ENCODE measurements around the gene GNB2. TPM values are rescaled to one million over a fixed set of nuclear protein-coding genes. Genes with fewer than 3 reads are reported as not detected.
A peak's percentile ranks its signal among the peaks of the same experiment; 100 is the strongest.
"Not testable (repeated sequence)": the region's sequence is repeated elsewhere in the genome, so short reads cannot be mapped to it uniquely, and the experiment has no call there.

Gene GNB2
- total RNA-seq, 1 experiment from 2014 or later: 70.6 TPM

DNA sequence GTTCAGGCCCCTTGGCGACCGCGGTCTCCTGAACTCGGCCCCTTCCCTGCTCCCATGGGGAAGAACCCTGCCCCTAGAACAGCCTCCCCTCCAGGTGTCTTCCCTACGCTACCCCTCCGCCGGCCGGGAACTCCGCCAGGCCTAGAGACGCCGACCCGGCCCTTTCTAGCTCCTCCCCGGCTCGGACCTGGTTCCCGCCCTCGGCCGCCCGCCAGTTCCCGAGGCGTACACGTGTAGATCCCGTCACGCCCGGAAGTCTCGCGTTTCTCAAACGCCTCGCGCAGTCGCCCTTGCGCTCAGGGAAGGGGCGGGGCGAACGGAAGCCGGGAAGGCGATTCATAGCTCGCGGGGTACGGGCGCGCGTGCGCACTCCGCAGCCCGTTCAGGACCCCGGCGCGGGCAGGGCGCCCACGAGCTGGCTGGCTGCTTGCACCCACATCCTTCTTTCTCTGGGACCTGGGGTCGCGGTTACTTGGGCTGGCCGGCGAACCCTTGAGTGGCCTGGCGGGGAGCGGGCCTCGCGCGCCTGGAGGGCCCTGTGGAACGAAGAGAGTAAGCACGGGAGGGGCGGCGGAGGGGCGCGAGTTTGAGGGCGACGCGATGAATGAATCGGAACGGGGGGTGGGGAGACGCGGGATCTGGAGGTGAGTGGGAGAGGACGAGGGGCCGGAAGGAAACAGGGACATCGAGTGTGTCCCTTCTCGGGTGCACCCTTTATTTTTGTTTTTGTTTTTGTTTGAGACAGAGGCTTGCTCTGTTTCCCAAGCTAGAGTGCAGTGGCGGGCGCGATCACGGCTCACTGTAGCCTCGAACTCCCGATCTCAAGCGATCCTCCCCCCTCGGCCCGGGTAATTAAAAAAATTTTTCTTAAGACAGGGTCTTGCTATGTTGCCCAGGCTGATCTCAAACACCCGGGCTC lies 32.5 kb downstream of the GNB2 start, which contains the start of gene POP7:
POP7 (plus strand) TSS at position 369 of the 919 bp plus-strand sequence. CDS start 710 bp downstream, outside the sequence.
- H3K27me3 ChIP-seq (replicated peaks): peaks cover 6% of the 10 kb centered on the region
- no peaks in the 10 kb centered on the region for H3K9me3 ChIP-seq (replicated peaks)
- peaks cover 19% of the 10 kb centered on the region for H3K36me3 ChIP-seq
- H3K4me3 ChIP-seq: peak within 1 kb of the TSS; percentile 87
- H3K4me1 ChIP-seq (replicated peaks): peaks cover 17% of the 10 kb centered on the region
- H3K27ac ChIP-seq: peak within 1 kb of the TSS; percentile 60
- DNase-seq (ENCODE audit: low read depth in 1 of 2, low spot score in 2 of 2): peak; percentile 97 to 99

DNA sequence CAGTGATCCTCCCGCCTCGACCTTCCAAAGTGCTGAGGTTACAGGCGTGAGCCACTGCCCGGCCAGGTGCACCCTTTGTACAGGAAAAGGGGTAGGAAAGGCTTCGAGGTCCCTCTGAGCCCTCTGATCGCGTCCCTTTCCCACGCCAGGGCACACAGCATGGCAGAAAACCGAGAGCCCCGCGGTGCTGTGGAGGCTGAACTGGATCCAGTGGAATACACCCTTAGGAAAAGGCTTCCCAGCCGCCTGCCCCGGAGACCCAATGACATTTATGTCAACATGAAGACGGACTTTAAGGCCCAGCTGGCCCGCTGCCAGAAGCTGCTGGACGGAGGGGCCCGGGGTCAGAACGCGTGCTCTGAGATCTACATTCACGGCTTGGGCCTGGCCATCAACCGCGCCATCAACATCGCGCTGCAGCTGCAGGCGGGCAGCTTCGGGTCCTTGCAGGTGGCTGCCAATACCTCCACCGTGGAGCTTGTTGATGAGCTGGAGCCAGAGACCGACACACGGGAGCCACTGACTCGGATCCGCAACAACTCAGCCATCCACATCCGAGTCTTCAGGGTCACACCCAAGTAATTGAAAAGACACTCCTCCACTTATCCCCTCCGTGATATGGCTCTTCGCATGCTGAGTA lies 33.3 kb downstream of the GNB2 start:
- Histone ChIP-seq H3K27me3 (replicated peaks) (peaks cover 6% of the 10 kb centered on the region), H3K4me3 (peak overlapping the region; percentile 87), H3K27ac (peak overlapping the region; percentile 60; the same call in 1 of the 2 replicates), H3K9me3 (replicated peaks) (no peaks in the 10 kb centered on the region), H3K36me3 (peaks cover 19% of the 10 kb centered on the region), H3K4me1 (replicated peaks) (peaks cover 17% of the 10 kb centered on the region)
- DNase-seq (ENCODE audit: low read depth in 1 of 2, low spot score in 2 of 2): peak in 1 of 2 experiments; percentile 41

DNA sequence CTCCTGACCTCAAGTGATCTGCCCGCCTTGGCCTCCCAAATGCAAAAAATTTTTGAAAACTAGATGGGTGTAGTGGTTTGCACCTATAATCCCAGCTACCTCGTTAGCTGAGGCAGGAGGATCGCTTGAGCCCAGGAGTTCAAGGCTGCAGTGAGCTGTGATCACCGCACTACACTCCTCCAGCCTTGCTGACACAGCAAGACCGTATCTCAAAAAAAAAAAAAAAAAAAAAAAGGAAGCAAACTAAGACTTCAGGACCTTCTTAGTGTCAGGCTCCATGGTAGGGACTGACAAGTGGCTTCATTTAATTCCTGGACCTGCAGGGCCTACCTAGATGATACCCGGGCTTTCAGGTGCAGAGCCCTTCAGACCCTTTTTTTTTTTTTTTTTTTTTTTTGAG lies 34.9 kb downstream of the GNB2 start:
- no peak for DNase-seq (ENCODE audit: low read depth in 1 of 2, low spot score in 2 of 2)
- H3K4me3 ChIP-seq: no peak overlapping the region

DNA sequence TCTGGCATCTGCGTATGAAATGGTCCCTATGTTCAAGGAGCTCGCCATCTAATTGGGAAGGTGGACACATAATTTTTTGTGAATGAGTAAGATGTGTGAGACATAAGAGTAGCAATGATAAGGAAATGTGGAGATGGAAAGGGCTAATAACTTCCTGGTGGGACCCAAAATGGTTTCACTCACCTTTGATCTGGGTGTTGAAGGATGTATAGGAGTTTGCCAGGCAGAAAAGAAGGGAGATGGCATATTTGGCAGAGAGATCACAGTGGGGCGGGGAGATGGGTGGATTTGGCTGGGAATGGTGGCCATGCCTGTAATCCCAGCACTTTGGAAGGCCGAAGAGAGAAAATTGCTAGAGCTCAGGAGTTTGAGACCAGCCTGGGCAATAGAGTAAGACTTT lies 36.9 kb downstream of the GNB2 start:
- no peaks in the 10 kb centered on the region for H3K27me3 ChIP-seq (replicated peaks)
- no peaks in the 10 kb centered on the region for H3K9me3 ChIP-seq (replicated peaks)
- peaks cover 11% of the 10 kb centered on the region for H3K4me1 ChIP-seq (replicated peaks)
- H3K4me3 ChIP-seq: no peak overlapping the region
- DNase-seq (ENCODE audit: low read depth in 1 of 2, low spot score in 2 of 2): no peak
- peaks cover 19% of the 10 kb centered on the region for H3K36me3 ChIP-seq
- H3K27ac ChIP-seq: no peak overlapping the region

More for the DNA sequence above, 34.9 kb downstream of the GNB2 start:
- H3K9me3 ChIP-seq (replicated peaks): no peaks in the 10 kb centered on the region
- H3K27ac ChIP-seq: no peak overlapping the region
- H3K36me3 ChIP-seq: peaks cover 19% of the 10 kb centered on the region
- peaks cover 17% of the 10 kb centered on the region for H3K4me1 ChIP-seq (replicated peaks)
- no peaks in the 10 kb centered on the region for H3K27me3 ChIP-seq (replicated peaks)

DNA sequence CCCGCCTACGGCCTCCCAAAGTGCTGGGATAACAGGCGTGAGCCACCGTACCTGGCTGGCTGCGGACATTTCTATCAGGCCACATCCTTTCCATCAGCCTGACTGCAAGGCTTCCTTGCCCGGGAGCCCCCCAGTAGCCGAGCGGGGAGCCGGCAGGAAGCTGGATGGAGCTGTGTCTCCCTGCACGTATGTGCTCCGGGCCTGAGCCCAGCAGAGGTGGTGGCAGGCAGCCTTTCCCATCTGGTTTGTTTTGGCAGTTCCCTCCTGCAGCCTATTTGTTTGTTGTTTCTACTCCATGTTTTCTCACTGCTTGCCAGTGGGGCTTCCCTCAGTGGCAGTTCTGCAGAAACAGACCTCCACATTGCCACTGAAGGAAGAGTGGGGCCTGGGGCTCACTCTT lies 37.8 kb downstream of the GNB2 start:
- no peak overlapping the region for H3K4me3 ChIP-seq
- H3K36me3 ChIP-seq: peaks cover 16% of the 10 kb centered on the region
- H3K27ac ChIP-seq: no peak overlapping the region
- H3K27me3 ChIP-seq (replicated peaks): no peaks in the 10 kb centered on the region
- no peak for DNase-seq (ENCODE audit: low read depth in 1 of 2, low spot score in 2 of 2)
- H3K9me3 ChIP-seq (replicated peaks): no peaks in the 10 kb centered on the region
- peaks cover 10% of the 10 kb centered on the region for H3K4me1 ChIP-seq (replicated peaks)

- no peak for DNase-seq (ENCODE audit: low read depth in 1 of 2, low spot score in 2 of 2)
- H3K36me3 ChIP-seq: no peaks in the 10 kb centered on the region
Observed at GRCh38 chr7:100714725-100715124, 41.2 kb downstream of the GNB2 start.

GRCh38 chr7:100717073-100717472 lies 43.5 kb downstream of the GNB2 start:
- H3K4me1 ChIP-seq (replicated peaks); H3K36me3 ChIP-seq; DNase-seq (ENCODE audit: low read depth in 1 of 2, low spot score in 2 of 2); H3K4me3 ChIP-seq; H3K9me3 ChIP-seq (replicated peaks); H3K27ac ChIP-seq: not testable (repeated sequence)
- H3K27me3 ChIP-seq (replicated peaks): peaks cover 14% of the 10 kb centered on the region

More at GRCh38 chr7:100714725-100715124, 41.2 kb downstream of the GNB2 start:
- H3K9me3 ChIP-seq (replicated peaks): peaks cover 4% of the 10 kb centered on the region
- no peak overlapping the region for H3K4me3 ChIP-seq
- H3K4me1 ChIP-seq (replicated peaks): no peaks in the 10 kb centered on the region
- peaks cover 2% of the 10 kb centered on the region; the same call in 1 of the 2 replicates for H3K27me3 ChIP-seq (replicated peaks)
- no peak overlapping the region for H3K27ac ChIP-seq

- Histone ChIP-seq H3K4me1 (replicated peaks) (no peaks in the 10 kb centered on the region), H3K9me3 (replicated peaks) (peaks cover 6% of the 10 kb centered on the region), H3K27me3 (replicated peaks) (peaks cover 14% of the 10 kb centered on the region), H3K27ac (no peak overlapping the region), H3K36me3 (no peaks in the 10 kb centered on the region), H3K4me3 (no peak overlapping the region)
- DNase-seq (ENCODE audit: low read depth in 1 of 2, low spot score in 2 of 2): peak in 1 of 2 experiments; percentile 19
Observed at GRCh38 chr7:100719523-100720278, 46.2 kb downstream of the GNB2 start.

DNA sequence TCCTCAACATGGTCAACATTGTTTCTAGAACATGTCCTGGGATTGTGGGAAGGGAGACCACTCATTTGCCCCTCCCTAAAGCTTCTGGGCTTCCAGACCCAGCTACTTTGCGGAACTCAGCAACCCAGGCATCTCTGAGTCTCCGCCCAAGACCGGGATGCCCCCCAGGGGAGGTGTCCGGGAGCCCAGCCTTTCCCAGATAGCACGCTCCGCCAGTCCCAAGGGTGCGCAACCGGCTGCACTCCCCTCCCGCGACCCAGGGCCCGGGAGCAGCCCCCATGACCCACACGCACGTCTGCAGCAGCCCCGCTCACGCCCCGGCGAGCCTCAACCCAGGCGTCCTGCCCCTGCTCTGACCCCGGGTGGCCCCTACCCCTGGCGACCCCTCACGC lies 46.7 kb downstream of the GNB2 start, which contains the start of gene EPO:
EPO (plus strand) TSS at position 190 of the 392 bp plus-strand sequence. CDS start 513 bp downstream, outside the sequence.
- no peak within 1 kb of the TSS for H3K4me3 ChIP-seq
- H3K4me1 ChIP-seq (replicated peaks): peaks cover 2% of the 10 kb centered on the region
- peaks cover 7% of the 10 kb centered on the region for H3K9me3 ChIP-seq (replicated peaks)
- no peak for DNase-seq (ENCODE audit: low read depth in 1 of 2, low spot score in 2 of 2)
- H3K27ac ChIP-seq: no peak within 1 kb of the TSS
- H3K27me3 ChIP-seq (replicated peaks): peaks cover 14% of the 10 kb centered on the region
- no peaks in the 10 kb centered on the region for H3K36me3 ChIP-seq

- DNase-seq (ENCODE audit: low read depth in 1 of 2, low spot score in 2 of 2): no peak
- Histone ChIP-seq H3K4me3 (no peak overlapping the region), H3K27ac (no peak overlapping the region), H3K36me3 (no peaks in the 10 kb centered on the region), H3K27me3 (replicated peaks) (peaks cover 14% of the 10 kb centered on the region), H3K4me1 (replicated peaks) (peaks cover 7% of the 10 kb centered on the region), H3K9me3 (replicated peaks) (peaks cover 9% of the 10 kb centered on the region)
Observed at GRCh38 chr7:100720671-100721504, 47.3 kb downstream of the GNB2 start.

DNA sequence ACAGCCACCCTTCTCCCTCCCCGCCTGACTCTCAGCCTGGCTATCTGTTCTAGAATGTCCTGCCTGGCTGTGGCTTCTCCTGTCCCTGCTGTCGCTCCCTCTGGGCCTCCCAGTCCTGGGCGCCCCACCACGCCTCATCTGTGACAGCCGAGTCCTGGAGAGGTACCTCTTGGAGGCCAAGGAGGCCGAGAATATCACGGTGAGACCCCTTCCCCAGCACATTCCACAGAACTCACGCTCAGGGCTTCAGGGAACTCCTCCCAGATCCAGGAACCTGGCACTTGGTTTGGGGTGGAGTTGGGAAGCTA lies 47.9 kb downstream of the GNB2 start:
- H3K4me3 ChIP-seq: no peak overlapping the region
- no peak for DNase-seq (ENCODE audit: low read depth in 1 of 2, low spot score in 2 of 2)
- H3K27ac ChIP-seq: no peak overlapping the region
- H3K9me3 ChIP-seq (replicated peaks): peaks cover 9% of the 10 kb centered on the region
- no peaks in the 10 kb centered on the region for H3K36me3 ChIP-seq
- H3K27me3 ChIP-seq (replicated peaks): peaks cover 14% of the 10 kb centered on the region
- peaks cover 12% of the 10 kb centered on the region for H3K4me1 ChIP-seq (replicated peaks)

- Histone ChIP-seq H3K27ac (no peak overlapping the region), H3K27me3 (replicated peaks) (peaks cover 14% of the 10 kb centered on the region), H3K4me3 (no peak overlapping the region), H3K9me3 (replicated peaks) (peaks cover 9% of the 10 kb centered on the region), H3K36me3 (no peaks in the 10 kb centered on the region), H3K4me1 (replicated peaks) (peaks cover 24% of the 10 kb centered on the region)
- DNase-seq (ENCODE audit: low read depth in 1 of 2, low spot score in 2 of 2): no peak
Observed at GRCh38 chr7:100722480-100723212, 49.1 kb downstream of the GNB2 start.

Measured in SJSA1 (cell line).